NCI-H2081 treated with DMSO at 0.1 percent for 48 hours (cell line): ENCODE measurements around the gene STIP1.
"Not testable (repeated sequence)": the region's sequence is repeated elsewhere in the genome, so short reads cannot be mapped to it uniquely, and the experiment has no call there.

Experiments used
- DNase-seq: peaks from one replicate; lab custom pipeline; 2025; lab: John Stamatoyannopoulos, UW

Gene STIP1

DNA sequence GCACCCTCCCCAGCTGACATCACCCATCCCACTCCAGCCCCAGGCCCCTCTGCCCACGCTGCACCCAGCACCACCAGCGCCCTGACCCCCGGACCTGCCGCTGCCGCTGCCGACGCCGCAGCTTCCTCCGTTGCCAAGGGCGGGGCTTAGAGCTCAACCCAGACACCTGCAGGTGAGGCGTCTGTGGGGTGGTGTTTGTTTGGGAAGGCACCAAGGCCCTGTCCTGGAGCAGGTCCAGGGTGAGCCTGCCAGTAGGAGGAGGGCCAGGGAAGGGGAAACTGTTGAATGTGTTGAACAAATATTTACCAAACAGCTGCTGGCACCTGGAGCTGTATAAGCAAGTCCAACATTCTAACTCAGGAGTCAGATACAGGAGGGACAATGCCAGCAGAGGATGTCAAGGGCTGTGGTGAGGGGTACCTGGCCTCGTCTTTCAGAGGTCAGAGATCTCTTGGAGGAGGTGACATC lies 51.5 kb downstream of the STIP1 start:
- peak; percentile 66 for DNase-seq

DNA sequence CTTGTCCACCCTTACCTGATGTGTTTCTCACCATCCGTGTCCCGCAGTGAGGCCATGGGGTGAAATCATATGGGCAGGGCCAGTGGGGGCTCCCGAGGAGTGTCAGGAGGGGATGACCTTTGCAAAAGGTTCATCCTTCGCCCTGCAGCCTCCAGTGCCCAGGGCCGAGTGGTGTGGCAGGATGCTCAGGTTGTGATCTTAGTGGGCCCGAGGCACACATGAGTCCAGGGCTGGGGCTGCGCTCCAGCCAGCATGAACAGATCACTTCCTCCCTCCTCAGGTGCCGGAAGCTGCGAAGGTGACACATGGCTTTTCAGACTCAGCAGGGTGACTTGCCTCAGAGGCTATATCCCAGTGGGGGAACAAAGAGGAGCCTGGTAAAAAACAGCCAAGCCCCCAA lies 52.1 kb downstream of the STIP1 start:
- DNase-seq, result no peak

DNA sequence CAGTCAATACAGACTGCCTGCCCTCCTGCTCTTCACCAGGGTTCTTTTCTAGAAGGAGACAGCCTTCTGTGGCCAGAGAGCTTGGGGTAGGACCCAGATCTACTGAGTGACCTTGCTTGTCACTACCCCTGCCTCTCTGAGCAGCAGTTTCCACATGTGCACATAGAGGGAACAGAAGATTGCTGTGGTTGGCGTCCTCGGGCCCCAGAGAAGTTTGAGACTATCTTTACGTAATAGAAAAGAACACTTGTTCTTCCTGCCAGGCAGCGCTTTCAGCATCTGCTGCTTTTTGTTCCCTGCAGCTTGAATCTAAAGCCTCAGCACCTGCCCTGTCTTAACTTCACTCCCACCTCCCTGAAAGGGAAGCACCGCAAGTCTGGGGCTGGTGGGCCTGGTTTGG lies 53.0 kb downstream of the STIP1 start:
- no peak for DNase-seq

DNA sequence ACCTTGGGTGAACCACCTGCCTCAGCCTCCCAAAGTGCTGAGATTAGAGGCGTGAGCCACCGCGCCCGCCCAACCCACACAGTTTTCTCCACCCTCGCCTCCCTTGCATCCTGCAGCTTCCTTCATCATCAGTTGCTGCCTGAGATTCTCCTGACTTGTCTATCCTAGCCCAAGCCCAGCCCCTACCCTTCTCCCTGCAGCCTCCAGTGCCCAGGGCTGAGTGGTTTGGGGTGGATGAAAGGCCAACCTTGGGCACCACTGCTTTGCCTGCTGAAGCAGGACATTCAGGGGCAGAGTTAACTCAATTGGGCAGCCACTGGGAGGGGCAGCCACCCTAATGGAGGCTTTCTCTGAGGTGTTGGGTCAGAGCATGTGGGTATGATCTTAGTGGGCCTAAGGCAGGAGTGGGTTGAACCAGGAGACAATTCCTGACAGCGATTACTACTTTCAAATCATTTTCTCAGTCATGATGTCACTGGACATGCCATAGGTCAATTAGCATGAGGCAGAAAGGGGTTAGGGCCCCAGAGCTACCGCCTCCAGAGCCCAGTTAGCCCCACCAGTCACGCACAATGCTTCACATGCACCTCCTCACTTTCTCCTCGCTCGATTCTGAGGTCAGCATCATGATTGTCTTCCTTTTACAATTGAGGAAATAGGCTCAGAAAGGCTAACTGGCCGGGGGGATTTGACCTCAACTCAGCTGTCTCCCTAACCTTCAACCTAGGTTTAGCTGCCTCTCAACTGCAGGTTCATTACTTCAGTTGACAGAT lies 53.9 kb downstream of the STIP1 start:
- DNase-seq, result no peak

DNA sequence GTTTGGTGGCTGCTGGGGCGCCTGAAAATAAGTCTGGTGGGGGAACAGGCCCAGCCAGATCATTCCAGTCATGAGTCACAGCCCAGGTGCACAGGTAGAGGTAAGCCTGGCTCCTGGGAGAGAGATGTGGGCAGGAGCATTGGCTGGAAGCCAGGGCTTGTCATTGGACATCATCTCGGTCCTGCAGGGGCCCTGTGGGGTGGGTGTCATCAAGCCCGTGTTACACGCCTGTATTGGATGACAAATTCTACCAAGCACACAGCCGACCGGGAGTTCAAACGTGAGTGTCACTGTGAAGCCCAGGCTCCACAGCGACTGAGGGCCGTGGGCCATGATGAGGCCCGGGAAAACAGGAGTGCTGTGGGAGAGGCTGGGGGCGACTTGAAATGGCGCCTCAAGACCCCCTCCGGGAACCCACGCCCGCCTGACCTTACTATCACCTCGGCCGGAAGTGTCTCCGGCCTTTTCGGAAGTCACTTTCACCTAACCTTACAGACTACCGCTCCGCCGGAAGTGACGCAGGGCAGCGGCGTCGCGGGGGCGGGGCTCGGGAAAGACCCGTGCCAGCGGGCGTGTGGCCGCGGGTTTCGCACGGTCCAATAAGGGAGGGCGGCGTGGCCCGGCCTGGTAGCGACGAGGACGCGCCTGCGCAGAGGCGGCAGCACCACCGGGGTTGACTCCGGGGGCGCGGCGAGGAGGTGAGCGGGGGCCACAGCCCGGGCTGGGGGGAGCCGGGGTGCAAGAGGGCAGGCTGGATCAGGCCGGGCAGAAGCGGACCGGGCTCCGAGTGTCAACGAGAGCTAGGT lies 54.7 kb downstream of the STIP1 start, which contains the start of gene FKBP2:
Gene FKBP2 (plus strand): TSS at position 661 of the 806 bp plus-strand sequence. CDS start 1,293 bp downstream, outside the sequence.
- DNase-seq, result peak; percentile 57

DNA sequence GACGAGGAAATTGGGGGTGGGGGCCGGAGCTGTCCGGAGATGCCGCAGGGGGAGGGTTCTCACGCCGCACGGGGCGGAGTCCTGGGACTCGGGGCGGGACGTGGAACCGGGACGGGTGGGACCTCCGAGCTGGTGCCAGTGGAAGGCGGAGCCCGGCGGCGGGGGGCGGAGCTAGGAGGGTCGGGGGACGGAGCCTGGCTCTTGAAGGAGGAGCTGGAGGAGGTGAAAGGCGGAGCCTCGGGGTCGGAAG lies 55.2 kb downstream of the STIP1 start:
- DNase-seq, result peak; percentile 77

DNA sequence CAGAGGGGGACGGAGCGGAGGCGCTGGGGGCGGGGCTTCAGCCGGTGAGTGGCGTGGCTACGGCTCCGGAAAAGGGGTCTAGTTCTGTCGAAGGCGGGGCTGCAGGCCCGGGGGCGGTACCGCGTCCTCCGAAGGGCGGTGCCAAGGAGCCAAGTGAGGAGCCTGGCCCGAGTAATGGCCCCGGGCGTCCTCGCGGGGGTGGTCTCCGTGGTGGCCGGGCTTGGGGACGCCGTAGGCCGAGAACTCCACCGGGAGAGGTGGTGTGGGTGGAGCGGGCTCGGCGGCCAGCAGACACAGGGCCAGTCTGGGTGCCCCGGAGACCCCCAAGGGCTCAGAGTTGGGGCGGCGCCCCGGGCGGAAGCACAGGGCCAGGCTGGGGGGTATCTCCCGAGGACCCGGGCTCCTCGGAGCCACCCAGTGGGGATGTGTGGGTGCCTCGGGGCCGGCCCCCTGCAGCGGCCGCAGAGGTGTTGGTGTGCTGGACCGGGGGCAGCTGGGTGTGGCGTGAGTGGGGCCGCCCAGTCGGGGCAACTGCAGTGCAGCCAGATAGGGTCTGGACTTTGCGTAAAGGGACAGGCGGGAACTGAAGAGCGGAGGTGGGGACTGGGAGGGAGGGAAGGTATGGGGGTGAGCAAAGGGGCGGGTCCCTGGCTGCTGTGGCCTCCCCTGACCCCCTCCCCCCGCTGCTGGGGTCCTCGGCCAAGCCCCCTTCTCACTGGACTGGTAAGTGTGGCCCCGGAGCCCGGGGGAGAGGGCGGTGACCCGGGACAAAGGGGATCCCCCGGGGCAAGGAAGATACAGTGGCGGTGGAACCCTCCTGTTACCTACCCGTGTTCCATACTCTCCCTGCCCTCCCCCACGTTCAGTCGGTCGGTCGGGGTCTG lies 55.8 kb downstream of the STIP1 start:
- no peak for DNase-seq

DNA sequence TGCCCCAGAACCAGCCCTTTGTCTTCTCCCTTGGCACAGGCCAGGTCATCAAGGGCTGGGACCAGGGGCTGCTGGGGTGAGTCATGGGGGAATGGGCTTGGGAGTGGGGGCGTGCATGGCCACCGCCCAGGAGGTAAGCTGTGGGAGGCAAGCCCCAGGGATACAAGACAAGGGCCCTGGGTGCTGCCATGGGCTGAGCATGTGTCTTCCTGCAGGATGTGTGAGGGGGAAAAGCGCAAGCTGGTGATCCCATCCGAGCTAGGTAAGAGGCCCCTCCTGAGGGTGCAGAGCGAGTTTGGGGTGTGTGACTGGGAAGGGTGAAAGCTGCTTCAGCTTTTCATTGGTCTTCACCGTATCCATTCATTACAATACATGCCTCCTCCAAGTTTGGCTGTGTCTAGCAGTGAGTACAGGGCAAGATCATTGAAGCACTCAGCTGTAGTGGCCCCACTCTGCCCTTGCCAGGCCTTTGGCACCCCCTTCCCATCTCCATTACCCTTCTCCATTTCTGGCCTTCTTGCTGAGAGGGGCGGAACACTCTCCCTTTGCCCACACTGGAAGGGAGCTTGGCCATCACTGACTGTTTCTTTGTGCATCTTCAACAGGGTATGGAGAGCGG lies 57.4 kb downstream of the STIP1 start:
- DNase-seq, result no peak

DNA sequence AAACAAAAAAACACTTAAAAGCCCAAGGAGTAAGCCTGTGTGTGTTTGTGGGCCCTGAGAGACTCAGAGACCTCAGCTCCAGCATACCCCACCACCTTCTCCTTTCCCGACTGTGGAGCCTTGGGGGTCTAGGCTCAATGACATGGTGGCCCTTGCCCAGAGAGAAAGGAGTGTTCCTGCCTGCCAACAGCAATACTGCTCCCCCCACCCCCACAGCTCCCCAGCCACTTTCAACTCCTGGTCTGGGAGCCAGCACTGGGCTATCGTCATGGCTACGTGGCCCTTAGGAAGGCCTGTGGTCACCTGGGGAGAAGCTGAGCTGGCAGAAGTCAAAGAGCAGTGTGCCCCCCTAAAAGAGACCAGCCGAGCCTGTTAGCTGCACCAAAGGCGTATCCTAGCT lies 58.1 kb downstream of the STIP1 start:
- no peak for DNase-seq

DNA sequence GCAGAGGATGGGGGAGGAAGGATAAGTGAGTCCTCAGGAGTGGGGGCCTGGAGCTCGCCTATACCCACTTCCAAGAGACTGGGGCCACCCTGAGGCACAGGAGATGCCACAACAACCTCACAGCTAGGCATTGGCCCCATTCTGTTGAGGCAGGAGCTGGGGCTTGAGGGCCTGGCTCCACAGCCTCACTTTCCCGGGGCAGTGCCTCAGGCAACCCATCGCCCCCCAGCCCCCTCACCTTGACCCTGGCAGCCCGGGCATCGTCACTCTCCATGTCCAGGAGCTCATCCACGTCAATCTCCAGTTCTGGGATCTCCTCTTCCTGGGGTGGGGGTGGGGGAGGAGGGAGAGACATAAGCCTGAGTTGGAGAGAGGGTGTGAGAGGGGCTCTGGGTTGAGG lies 59.0 kb downstream of the STIP1 start:
- no peak for DNase-seq

DNA sequence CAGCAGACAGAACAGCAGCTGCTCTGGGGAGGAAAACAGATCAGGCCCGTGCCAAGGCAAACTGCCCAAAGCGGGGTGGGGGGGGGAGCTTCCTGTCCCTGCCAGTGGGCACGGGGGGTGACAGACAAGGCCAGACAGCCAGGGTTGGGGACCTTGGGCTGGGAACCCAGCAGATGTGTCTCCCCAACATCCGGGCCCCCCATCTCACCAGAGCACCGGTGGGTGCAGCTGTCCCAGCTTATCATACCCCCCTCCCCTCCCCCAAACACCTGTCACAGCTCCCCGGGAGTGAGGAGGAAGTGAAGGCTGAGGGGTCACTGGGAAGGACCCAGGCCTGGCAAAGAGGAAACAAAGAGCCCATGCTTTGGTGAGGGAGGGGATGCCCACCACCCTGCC lies 59.4 kb downstream of the STIP1 start:
- DNase-seq, result no peak

DNA sequence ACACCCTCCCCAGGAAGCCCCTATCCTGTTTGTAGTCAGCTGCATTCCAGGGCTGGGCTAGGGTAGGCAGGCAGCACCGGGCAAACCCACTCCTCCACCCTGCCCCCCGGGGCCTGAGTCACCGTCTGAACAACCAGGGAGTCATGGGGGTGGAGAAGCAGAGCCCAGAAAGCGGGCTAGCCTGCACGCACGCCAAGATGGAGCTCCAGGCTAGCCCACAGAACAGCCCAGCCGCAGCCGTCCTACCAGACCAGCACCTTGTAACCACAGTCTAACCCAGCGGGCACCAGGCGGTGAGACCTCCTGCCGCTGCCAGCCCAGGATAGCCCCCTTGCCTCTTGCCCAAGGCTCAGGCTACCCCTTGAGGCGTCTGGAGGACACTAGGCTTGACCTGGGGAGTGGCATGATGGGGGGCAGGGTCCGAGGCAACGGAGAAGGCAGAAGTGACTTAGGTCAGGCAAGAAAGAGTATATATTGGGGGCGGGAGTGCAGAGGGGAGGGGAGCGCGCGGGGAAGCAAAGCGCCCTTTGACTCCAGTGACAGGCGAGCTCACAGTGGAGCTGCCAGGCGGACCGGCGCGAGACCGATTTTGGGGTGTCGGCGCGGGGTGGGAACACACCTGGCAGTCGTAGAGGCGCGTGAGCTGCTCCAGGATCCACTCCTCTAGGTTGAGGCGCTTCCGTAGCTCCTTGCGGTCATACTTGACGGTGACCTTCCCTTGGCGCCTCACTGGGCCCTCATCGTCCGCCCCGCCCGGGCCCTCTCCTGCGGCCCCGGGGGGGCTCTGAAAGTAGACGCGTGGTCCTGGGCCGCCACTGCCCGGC lies 60.0 kb downstream of the STIP1 start:
- DNase-seq, result no peak

DNA sequence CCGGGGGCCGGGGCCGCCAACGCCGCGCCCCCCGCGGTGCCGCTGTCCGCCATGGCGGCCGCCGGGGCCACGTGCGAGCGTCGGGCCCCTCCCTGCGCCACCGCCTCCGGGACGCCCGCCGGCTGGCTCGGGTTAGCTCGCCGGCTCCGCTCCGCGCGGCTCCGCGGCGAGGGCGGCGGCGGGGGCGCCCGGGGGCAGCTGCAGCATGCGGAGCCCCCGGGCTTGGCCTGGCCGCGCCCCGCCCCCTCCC lies 60.6 kb downstream of the STIP1 start:
- not testable (repeated sequence) for DNase-seq

DNA sequence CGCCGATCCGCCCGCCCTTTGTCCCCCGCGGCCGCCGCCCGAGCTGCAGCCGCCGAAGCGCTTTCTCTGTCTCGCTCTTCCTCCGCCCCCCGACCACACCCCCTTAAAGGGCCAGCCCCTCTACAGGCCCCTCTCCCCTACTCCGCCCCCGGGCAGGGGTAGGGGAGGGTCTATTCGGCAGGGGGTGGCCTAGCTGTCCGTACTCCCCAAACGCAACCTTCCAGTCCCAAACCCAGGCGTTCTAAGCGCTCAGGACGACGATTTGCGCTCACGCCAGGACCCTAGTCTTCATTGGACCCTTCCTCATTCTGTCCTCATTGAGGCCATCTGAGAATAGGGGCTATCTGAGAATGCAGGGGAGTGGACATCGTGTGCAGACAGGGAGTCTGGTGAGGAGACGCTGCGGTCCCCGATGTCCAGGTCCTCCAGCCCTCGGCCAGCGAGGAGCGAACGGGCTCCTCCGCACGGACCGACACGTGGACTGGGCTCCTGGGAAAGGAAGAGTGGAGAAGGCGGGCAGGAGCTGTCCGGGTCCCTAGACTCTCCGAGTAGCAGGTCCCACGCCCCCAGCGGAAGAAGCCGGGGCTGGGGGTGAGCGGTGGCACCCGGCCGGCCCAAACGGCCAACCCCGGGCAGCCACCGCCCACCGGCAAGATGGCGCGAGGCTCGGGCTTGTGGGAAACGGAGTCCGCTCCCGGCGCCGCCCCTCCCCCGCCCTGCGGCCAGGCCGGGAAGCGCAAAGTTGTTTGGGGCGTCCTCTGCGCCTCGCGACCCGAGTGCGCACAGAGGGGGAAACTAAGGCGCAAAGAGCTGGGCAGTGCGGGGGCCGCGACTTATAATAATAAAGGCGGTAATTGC lies 61.1 kb downstream of the STIP1 start, which contains the start of gene PPP1R14B:
Gene PPP1R14B (minus strand): TSS at position 73 of the 858 bp plus-strand sequence. CDS start 270 bp downstream, outside the sequence.
- DNase-seq, result no peak

DNA sequence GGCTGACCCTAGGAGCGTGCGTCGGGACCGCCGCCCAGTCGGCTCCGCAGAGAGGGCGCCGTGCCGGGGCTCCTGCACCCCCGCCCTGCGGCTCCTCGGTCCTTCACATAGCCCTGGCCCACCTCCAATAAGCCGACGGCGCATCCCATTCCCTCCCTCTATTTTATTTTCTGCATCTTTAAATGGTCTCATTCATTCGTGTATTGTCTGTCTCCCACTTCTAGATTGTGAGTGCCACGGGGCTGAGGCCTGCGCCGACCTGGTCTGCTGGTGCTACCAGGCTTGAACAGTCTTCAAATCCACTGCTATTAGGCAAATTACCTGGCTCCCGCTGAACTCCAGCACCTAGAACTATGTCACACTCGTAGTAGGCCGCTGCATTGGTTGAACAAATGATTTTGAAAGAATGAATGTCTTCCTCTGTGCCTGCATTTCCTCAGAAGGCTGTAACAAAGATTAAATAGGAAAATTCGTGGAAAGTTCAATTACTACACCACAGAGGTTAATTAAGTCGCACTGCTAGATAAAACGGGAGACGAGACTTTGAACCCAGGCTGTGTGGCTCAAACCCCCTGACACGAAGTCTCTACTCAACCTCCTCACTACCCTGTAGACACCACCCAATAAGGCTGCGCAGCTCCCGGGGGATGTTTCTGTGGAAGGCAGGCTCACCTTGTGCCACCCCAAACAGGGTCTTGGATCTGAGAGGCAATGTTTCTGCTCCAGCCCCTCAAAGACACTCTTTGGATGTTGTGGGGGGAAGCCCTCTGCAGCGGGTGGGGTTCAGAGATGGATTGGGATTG lies 62.0 kb downstream of the STIP1 start:
- no peak for DNase-seq

DNA sequence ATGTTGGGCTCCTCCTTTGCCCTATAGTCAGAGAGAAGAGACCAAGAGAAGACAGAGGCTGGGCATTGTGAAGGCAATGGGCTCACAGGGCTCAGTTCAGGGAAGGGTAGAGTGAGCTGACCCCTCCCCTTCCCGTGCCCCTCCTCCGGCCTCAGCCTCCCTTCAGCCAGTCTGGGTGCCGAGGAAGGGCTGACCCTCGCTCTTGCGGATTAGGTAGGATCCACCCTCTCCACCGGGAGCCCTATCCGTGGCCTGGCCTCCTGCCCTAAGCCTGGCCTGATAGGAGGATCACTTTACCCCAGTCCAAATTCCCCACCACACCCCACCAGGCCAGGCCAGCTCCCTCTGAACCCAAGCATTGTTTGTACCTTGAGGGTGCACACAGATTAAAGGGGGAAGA lies 62.6 kb downstream of the STIP1 start:
- DNase-seq, result no peak

DNA sequence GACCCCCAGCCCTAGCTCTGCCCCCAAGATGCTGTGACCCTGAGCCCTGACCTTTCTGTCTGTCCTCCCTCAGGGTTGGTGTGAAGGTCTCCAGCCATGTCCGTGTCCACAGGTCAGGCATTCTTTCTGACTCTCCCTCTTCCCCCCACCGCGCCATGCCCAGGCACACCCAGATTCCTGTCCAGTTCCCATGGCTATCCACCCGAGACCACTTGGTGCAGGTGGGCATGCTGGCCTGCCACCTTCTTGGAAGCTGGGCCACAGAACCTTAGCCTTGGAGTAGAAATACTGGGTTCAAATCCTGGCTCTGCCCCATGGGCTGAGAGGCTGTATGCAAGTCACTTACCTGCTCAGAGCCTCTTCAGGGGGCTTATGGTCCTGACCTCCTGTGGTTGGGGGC lies 63.1 kb downstream of the STIP1 start:
- DNase-seq, result no peak

DNA sequence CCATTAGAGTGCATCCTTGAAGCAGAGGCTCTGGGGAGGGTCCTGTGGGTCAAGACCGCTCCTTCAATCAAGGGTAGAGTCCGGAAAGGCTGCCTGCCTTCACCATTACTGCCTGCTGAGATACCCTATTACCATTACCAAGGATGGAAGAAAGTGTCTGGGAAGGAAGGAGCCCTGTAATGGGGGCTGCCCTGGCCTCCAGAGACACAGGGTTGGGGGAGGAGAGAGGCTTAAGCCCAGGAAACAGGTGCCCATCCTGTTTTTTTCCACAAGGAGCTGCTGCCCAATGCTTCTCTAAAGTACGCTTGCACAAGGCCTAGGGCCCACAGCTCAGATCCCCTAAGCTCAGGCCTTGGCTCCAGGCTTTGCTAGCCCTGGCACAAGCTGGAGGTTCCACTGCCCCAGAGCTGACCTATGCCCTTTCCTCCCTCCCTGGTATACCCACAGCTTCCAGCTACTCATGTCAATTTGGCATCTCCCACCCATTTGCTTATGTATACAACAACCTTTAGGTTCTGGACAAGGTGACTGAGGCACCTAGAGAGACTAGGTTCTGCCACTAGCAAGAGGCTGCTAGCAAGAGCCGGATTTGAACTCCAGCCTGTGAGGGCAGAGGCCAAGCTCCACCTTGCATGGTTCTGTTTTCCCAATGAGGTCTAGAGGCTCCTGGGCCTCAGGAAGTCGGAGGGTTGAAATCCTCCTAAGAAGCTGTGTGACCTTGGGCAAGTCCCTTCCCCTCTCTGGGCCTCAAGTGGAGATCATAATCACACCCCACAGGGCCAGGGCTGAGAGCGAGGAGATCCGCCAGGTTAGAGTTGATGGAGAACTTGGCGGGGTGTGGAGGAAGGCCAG lies 63.8 kb downstream of the STIP1 start:
- no peak for DNase-seq
